ENCODE results near the gene EPB41L4A. TPM values are rescaled to one million over a fixed set of nuclear protein-coding genes. Genes with fewer than 3 reads are reported as not detected.

EPB41L4A gene
- total RNA-seq, 1 donor from 2014 or later: 6.7 TPM

GRCh38 chr5:112122353-112122752 lies 296.7 kb downstream of the EPB41L4A start:
- no peak for DNase-seq (ENCODE audit: low read depth)
- no peak for TF ChIP-seq CTCF (conservative IDR thresholded peaks at IDR 0.05; ENCODE audit: low read depth, low read length)
- H3K4me3 ChIP-seq (ENCODE audit: low read depth, low read length): no peak overlapping the region

- no peak for DNase-seq (ENCODE audit: low read depth)
- no peak overlapping the region for H3K4me3 ChIP-seq (ENCODE audit: low read depth, low read length)
- no peak for TF ChIP-seq CTCF (conservative IDR thresholded peaks at IDR 0.05; ENCODE audit: low read depth, low read length)
These were observed 297.8 kb downstream of the EPB41L4A start for GRCh38 chr5:112121258-112121657.

GRCh38 chr5:112119969-112120368 lies 299.1 kb downstream of the EPB41L4A start:
- no peak overlapping the region for H3K4me3 ChIP-seq (ENCODE audit: low read depth, low read length)
- no peak for DNase-seq (ENCODE audit: low read depth)
- TF ChIP-seq CTCF (conservative IDR thresholded peaks at IDR 0.05; ENCODE audit: low read depth, low read length): peak; percentile 4

GRCh38 chr5:112119508-112119907 lies 299.6 kb downstream of the EPB41L4A start:
- H3K4me3 ChIP-seq (ENCODE audit: low read depth, low read length): no peak overlapping the region
- TF ChIP-seq CTCF (conservative IDR thresholded peaks at IDR 0.05; ENCODE audit: low read depth, low read length): no peak
- no peak for DNase-seq (ENCODE audit: low read depth)

- H3K4me3 ChIP-seq (ENCODE audit: low read depth, low read length): no peak overlapping the region
- no peak for DNase-seq (ENCODE audit: low read depth)
- TF ChIP-seq CTCF (conservative IDR thresholded peaks at IDR 0.05; ENCODE audit: low read depth, low read length): no peak
These were observed 301.5 kb downstream of the EPB41L4A start for GRCh38 chr5:112117551-112117950.

- DNase-seq (ENCODE audit: low read depth): no peak
- no peak for TF ChIP-seq CTCF (conservative IDR thresholded peaks at IDR 0.05; ENCODE audit: low read depth, low read length)
- H3K4me3 ChIP-seq (ENCODE audit: low read depth, low read length): no peak overlapping the region
These were observed 302.7 kb downstream of the EPB41L4A start for GRCh38 chr5:112116371-112116770.

GRCh38 chr5:112113565-112113964 lies 305.5 kb downstream of the EPB41L4A start:
- no peak overlapping the region for H3K4me3 ChIP-seq (ENCODE audit: low read depth, low read length)
- no peak for TF ChIP-seq CTCF (conservative IDR thresholded peaks at IDR 0.05; ENCODE audit: low read depth, low read length)
- DNase-seq (ENCODE audit: low read depth): no peak
